Kidney (tissue), 14 donors: ENCODE measurements around the gene NPPA. TPM values are rescaled to one million over a fixed set of nuclear protein-coding genes. Genes with fewer than 3 reads are reported as not detected.

Experiments used
- DNase-seq, 5 donors: peaks; one replicate each; pipeline ENCODE4 v3.0.0-alpha.2; 2013 to 2020
- FAIRE-seq: peaks from 2 replicates; lab custom pipeline; 2012; peaks lifted over from hg19 to GRCh38; lab: Jason Lieb, UNC
- H3K27ac ChIP-seq, 2 donors: one replicate each; pipeline ENCODE4 v1.7.0; 2013; ENCODE audit warnings: low read depth in 2 of 2, low read length in 2 of 2, inconsistent platforms in 1 of 2
- H3K27me3 ChIP-seq: one replicate; pipeline ENCODE4 v1.7.1; 2013; ENCODE audit warnings: low read length, inconsistent platforms; ENCODE audit not compliant: control insufficient read depth, insufficient read depth
- H3K36me3 ChIP-seq, 3 donors: one replicate each; pipeline versions ENCODE4 v1.7.0 to v1.7.1; 2013; ENCODE audit warnings: low read length in 3 of 3, control low read depth in 1 of 3, inconsistent platforms in 1 of 3; ENCODE audit not compliant: insufficient read depth in 3 of 3, control insufficient read depth in 2 of 3
- H3K4me1 ChIP-seq, 3 donors: one replicate each; pipeline versions ENCODE4 v1.7.0 to v1.7.1; 2013; ENCODE audit warnings: low read length in 3 of 3, inconsistent platforms in 1 of 3, low read depth in 1 of 3; ENCODE audit not compliant: control insufficient read depth in 2 of 3, insufficient read depth in 2 of 3
- H3K4me3 ChIP-seq, 3 donors: one replicate each; pipeline versions ENCODE4 v1.7.0 to v1.8.1; 2013; ENCODE audit warnings: low read length in 3 of 3, control low read depth in 1 of 3, inconsistent platforms in 1 of 3
- H3K9ac ChIP-seq, 3 donors: one replicate each; pipeline versions ENCODE4 v1.7.0 to v1.7.1; 2013; ENCODE audit warnings: low read length in 3 of 3, control low read depth in 1 of 3, inconsistent platforms in 1 of 3
- H3K9me3 ChIP-seq, 3 donors: one replicate each; pipeline versions ENCODE4 v1.7.0 to v1.7.1; 2013; ENCODE audit warnings: low read length in 3 of 3, control low read depth in 1 of 3, inconsistent platforms in 1 of 3; ENCODE audit not compliant: control insufficient read depth in 2 of 3, insufficient read depth in 1 of 3
- intact Hi-C: fragments of 100-400 bp; cut with DNase I; formaldehyde crosslinking; loops from one replicate; pipeline ENCODE4 v1.11.1; 2022
- polyA plus RNA-seq: library from polyadenylated mRNA; stranded (reverse); fragments of 350-450 nt; fragmentation: Illumina TruSeq; extraction: RNeasy Lipid Tissue Mini Kit (QIAGEN cat#74804); gene quantifications from one replicate; pipeline ENCODE4 v1.2.3, GENCODE V29; 2014; ENCODE audit warnings: low read depth, low replicate concordance; ENCODE audit not compliant: insufficient read depth
- total RNA-seq: library from RNA; stranded (reverse); fragmentation: NEBNext Ultra II Directional; extraction: Animal tissue kit (Norgen Biotek cat#: 25700); gene quantifications from one replicate; pipeline ENCODE4 v1.2.1, GENCODE V29; 2021
- TF ChIP-seq, protein P1 (sequence below): IDR thresholded peaks from 3 replicates; pipeline ENCODE4 v1.5.1; 2012; ENCODE audit warnings: mild to moderate bottlenecking, moderate library complexity, borderline replicate concordance; ENCODE audit not compliant: insufficient read depth; ENCODE audit errors: extremely low read depth
- donor health status: control.
- donor health status: control.
- donor health status: control.
- donor health status: control.
- donor health status: control.
- donor health status: DM: yes; HTN: yes; CAD: no.
- donor health status: Normal renal cell carcinoma (clear cell type).

NPPA gene
- total and polyA plus RNA-seq, 2 donors from 2014 or later = 0.50 TPM; not detected in 1

DNA sequence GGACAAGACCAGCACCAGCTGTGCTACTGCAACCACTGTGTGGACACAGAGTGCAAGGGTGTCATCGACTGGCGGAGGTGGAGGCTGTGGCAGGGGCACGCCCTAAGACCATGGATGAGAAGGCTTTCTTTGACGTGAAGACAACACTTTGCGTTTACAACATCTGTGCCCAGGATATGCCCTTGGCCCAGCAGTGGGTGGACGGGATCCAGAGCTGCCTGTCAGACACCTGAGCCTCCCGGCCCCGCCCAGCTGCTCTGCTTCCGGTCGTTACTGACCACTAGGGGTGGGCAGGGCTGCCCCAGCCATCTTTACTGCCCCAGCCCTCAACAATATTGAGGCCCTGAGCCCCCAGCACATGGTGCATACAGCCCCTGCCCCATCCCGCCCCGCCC lies 32.6 kb upstream of the NPPA start:
- no peak overlapping the region for H3K4me3 ChIP-seq
- FAIRE-seq (no peak), DNase-seq (peak in 1 of 5 donors; percentile 53)
- no peaks in the 10 kb centered on the region for H3K36me3 ChIP-seq
- H3K27ac ChIP-seq = no peak overlapping the region
- no peak overlapping the region for H3K9ac ChIP-seq
- no peaks in the 10 kb centered on the region for H3K9me3 ChIP-seq
- TF ChIP-seq, protein P1, sequence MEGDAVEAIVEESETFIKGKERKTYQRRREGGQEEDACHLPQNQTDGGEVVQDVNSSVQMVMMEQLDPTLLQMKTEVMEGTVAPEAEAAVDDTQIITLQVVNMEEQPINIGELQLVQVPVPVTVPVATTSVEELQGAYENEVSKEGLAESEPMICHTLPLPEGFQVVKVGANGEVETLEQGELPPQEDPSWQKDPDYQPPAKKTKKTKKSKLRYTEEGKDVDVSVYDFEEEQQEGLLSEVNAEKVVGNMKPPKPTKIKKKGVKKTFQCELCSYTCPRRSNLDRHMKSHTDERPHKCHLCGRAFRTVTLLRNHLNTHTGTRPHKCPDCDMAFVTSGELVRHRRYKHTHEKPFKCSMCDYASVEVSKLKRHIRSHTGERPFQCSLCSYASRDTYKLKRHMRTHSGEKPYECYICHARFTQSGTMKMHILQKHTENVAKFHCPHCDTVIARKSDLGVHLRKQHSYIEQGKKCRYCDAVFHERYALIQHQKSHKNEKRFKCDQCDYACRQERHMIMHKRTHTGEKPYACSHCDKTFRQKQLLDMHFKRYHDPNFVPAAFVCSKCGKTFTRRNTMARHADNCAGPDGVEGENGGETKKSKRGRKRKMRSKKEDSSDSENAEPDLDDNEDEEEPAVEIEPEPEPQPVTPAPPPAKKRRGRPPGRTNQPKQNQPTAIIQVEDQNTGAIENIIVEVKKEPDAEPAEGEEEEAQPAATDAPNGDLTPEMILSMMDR = no peak
- H3K4me1 ChIP-seq = peaks cover 0 to 10% (median 0%) of the 10 kb centered on the region in 3 donors
- no peaks in the 10 kb centered on the region for H3K27me3 ChIP-seq
- intact Hi-C loops = no loop called here

DNA sequence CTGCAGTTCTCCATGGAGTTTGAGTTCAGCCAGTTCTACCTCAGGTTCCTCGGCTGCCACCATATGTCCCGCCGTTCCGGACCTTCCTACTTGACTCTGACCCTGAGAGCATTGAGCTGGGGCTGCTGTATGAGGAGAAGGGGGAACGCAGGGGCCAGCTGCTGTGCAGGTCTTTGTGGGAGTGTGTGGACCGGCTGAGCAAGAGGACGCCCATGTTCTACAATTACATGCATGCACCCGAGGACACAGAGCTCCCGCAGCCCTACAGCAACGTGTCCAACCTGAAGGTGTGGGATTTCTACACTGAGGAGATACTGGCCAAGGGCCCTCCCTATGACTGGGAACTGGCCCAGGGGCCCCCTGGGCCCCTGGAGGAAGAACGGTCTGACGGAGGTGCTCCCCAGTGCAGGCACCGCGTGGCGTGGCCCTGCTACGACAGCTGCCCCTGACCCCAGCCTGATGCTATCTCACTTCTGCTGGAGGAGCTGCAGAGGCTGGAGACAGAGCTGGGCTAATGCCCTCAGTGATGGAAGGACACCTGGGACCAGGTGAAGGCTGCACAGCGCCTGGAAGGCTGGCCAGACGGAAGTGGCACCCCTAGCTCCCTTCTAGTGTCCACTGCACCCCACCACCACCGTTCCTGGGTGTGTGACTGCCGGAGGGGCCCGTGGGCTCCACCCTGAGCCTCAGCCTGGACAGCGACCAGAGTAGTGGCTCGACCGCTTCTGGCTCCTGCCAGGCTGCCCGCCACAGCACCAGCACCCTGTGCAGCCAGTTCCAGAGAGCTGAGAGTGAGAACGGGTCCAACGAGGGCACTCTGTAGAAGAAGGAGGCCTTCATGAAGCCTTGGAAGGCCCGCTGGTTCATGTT lies 32.0 kb upstream of the NPPA start:
- Histone ChIP-seq H3K27me3 (no peaks in the 10 kb centered on the region), H3K36me3 (no peaks in the 10 kb centered on the region), H3K4me3 (no peak overlapping the region), H3K9ac (no peak overlapping the region), H3K27ac (no peak overlapping the region), H3K9me3 (no peaks in the 10 kb centered on the region), H3K4me1 (peaks cover 0 to 10% (median 0%) of the 10 kb centered on the region in 3 donors)
- intact Hi-C loops = no loop called here
- FAIRE-seq (no peak), DNase-seq (peak in 1 of 5 donors; percentile 37)
- TF ChIP-seq, protein P1 = no peak

DNA sequence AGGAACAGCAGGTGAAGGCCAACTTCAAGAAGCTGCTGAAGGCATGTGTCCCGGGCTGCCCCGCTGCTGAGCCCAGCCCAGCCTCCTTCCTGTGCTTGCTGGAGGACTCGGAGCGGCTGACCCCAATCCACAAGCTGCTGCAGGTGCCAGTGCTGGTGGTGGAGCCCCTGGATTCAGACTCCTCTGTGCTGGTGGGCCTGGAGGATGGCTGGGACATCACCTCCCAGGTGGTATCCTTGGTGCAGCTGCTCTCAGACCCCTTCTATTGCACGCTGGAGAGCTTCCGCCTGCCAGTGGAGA lies 31.3 kb upstream of the NPPA start:
- intact Hi-C loops = no loop called here
- Histone ChIP-seq H3K36me3 (no peaks in the 10 kb centered on the region), H3K4me3 (no peak overlapping the region), H3K4me1 (peaks cover 0 to 13% (median 0%) of the 10 kb centered on the region in 3 donors), H3K27ac (no peak overlapping the region), H3K9ac (no peak overlapping the region), H3K27me3 (no peaks in the 10 kb centered on the region), H3K9me3 (no peaks in the 10 kb centered on the region)
- TF ChIP-seq, protein P1 = no peak
- DNase-seq = no peak
- no peak for FAIRE-seq
